Neutrophil (primary cell): ENCODE results near the gene ATAD3A.
A peak's percentile ranks its signal among the peaks of the same experiment; 100 is the strongest.
"Not testable (repeated sequence)": the region's sequence is repeated elsewhere in the genome, so short reads cannot be mapped to it uniquely, and the experiment has no call there.

Experiments used
- H3K27ac ChIP-seq: fragments of 200-600 bp; sonication (generic); 2 replicates; pipeline ENCODE4 v1.5.1; 2016; ENCODE audit warnings: mild to moderate bottlenecking, moderate library complexity
- H3K27me3 ChIP-seq: fragments of 200-600 bp; sonication (generic); 2 replicates; pipeline ENCODE4 v1.6.0; 2016; ENCODE audit warnings: mild to moderate bottlenecking
- H3K36me3 ChIP-seq: fragments of 200-600 bp; sonication (generic); 2 replicates; pipeline ENCODE4 v1.5.1; 2017
- H3K4me1 ChIP-seq, 2 experiments: fragments of 200-600 bp in 1 of 2; sonication (generic) in 1 of 2; 1 replicate in 1 of 2; 2 replicates in 1 of 2; pipeline versions ENCODE4 v1.5.1 to v1.6.1; 2013 to 2016; ENCODE audit warnings: low read depth in 1 of 2, low read length in 1 of 2, mild to moderate bottlenecking in 1 of 2, moderate library complexity in 1 of 2; ENCODE audit not compliant: control insufficient read depth in 1 of 2, insufficient read depth in 1 of 2
- H3K4me3 ChIP-seq, 2 experiments: fragments of 200-600 bp in 1 of 2; sonication (generic) in 1 of 2; 1 replicate in 1 of 2; 2 replicates in 1 of 2; pipeline ENCODE4 v1.5.1; 2013 to 2016; ENCODE audit warnings: low read depth in 1 of 2, low read length in 1 of 2, mild to moderate bottlenecking in 1 of 2, moderate library complexity in 1 of 2
- H3K9me3 ChIP-seq: fragments of 200-600 bp; sonication (generic); 2 replicates; pipeline ENCODE4 v1.5.1; 2016
- TF ChIP-seq, protein P1 (sequence below): fragments of 200-600 bp; sonication (generic); IDR thresholded peaks from 2 replicates; pipeline ENCODE4 v1.5.1; 2016; ENCODE audit warnings: antibody characterized with exemption

Gene ATAD3A

DNA sequence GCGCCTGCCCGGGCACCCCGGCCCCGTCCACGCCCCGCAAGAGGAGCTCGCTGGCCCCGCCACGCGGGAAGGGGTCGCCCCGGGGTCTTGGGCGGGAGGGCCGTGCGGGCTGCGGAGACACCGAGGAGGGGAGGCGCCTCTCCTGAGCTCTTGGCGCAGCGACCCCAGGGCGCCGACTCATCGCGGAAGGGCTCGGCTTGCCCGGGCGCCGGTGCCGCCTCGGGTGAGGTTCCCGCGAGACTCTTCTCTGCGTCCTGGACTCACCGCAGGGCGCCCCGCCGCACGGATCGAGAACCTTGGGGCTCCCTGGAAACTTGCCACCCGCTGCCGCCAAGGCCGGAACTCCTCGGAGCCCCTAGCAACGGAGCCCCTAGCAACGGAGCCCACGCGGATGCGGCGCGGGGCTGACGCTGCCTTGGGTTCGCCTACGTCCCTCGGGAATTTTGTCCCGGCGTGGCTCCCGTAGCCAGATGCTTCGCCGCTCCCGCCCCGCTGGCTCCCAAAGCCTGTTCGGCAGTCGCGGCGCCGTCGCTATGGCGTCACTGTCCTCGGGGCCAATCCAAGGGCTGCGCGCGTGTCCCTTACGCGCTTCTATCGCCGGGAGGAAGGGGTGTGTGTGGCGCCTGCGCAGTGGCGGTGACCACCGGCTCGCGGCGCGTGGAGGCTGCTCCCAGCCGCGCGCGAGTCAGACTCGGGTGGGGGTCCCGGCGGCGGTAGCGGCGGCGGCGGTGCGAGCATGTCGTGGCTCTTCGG, at the start of gene ATAD3A:
Gene ATAD3A, plus strand, starts transcription at position 630 of the 753 bp plus-strand sequence. Its CDS starts 107 bp downstream, at position 737.
- H3K4me1 ChIP-seq = peaks cover 12 to 13% of the 10 kb centered on the region in 2 experiments
- H3K27me3 ChIP-seq = no peaks in the 10 kb centered on the region
- TF ChIP-seq, protein P1, sequence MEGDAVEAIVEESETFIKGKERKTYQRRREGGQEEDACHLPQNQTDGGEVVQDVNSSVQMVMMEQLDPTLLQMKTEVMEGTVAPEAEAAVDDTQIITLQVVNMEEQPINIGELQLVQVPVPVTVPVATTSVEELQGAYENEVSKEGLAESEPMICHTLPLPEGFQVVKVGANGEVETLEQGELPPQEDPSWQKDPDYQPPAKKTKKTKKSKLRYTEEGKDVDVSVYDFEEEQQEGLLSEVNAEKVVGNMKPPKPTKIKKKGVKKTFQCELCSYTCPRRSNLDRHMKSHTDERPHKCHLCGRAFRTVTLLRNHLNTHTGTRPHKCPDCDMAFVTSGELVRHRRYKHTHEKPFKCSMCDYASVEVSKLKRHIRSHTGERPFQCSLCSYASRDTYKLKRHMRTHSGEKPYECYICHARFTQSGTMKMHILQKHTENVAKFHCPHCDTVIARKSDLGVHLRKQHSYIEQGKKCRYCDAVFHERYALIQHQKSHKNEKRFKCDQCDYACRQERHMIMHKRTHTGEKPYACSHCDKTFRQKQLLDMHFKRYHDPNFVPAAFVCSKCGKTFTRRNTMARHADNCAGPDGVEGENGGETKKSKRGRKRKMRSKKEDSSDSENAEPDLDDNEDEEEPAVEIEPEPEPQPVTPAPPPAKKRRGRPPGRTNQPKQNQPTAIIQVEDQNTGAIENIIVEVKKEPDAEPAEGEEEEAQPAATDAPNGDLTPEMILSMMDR = peak; percentile 42
- no peaks in the 10 kb centered on the region for H3K36me3 ChIP-seq
- peak within 1 kb of the TSS; percentile 78 for H3K27ac ChIP-seq
- H3K9me3 ChIP-seq = no peaks in the 10 kb centered on the region
- peak within 1 kb of the TSS; percentile 75 to 90 for H3K4me3 ChIP-seq

DNA sequence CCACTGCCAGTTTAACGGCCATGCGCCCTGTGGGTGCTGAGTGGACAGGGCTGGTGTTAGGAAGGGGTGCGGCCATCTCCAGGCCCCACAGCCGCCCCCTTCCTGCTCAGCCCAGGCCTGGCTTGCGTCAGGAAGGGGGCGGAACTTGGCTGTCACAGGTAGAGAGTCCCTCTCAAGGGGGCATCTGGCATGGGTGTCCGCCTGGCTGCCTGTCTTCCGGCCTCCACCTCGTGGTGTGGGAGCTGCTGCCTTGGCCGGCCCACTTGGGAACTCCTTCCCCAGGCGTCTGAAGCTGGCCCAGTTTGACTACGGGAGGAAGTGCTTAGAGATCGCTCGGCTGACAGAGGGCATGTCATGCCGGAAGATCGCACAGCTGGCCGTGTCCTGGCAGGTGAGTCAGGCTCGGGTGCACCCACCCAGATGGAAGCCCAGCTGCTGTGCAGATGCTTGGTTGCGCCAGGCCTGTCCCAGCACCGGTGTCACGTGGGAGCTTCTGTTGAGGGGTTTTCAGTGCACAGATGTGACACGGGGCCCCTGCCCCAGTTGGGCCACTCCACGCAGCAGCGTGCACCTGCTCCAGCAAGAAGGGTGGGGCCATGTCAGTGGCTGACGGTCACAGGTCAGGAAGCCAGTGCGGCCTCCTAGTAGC, 49.5 kb upstream of the ATAD3A start:
- H3K9me3 ChIP-seq = no peaks in the 10 kb centered on the region
- no peaks in the 10 kb centered on the region for H3K4me1 ChIP-seq
- TF ChIP-seq, protein P1 = no peak
- H3K27ac ChIP-seq = no peak overlapping the region
- peaks cover 22% of the 10 kb centered on the region for H3K27me3 ChIP-seq
- H3K4me3 ChIP-seq = no peak overlapping the region
- no peaks in the 10 kb centered on the region for H3K36me3 ChIP-seq

DNA sequence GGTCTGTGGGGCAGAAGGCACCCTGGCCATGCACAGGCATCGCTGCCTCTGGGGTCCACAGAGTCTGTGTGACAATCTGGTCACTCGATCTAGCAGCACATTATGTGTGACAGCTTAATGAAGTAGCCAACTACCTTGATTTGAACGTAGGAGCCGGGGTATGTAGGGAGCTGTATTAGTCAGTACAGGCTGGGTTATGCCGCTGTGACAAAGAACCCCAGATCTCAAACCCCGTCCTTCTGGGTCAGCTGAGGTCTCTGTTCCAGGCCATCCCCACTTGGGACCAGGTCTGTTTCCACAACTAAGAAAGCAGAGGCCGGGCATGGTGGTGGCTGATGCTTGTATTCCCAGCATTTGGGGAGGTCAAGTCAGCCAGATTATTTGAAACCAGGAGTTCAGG, 48.6 kb upstream of the ATAD3A start:
- Histone ChIP-seq H3K4me1 (no peaks in the 10 kb centered on the region), H3K9me3 (no peaks in the 10 kb centered on the region), H3K27me3 (peaks cover 22% of the 10 kb centered on the region), H3K4me3 (no peak overlapping the region), H3K36me3 (no peaks in the 10 kb centered on the region), H3K27ac (no peak overlapping the region)
- TF ChIP-seq, protein P1 = no peak

DNA sequence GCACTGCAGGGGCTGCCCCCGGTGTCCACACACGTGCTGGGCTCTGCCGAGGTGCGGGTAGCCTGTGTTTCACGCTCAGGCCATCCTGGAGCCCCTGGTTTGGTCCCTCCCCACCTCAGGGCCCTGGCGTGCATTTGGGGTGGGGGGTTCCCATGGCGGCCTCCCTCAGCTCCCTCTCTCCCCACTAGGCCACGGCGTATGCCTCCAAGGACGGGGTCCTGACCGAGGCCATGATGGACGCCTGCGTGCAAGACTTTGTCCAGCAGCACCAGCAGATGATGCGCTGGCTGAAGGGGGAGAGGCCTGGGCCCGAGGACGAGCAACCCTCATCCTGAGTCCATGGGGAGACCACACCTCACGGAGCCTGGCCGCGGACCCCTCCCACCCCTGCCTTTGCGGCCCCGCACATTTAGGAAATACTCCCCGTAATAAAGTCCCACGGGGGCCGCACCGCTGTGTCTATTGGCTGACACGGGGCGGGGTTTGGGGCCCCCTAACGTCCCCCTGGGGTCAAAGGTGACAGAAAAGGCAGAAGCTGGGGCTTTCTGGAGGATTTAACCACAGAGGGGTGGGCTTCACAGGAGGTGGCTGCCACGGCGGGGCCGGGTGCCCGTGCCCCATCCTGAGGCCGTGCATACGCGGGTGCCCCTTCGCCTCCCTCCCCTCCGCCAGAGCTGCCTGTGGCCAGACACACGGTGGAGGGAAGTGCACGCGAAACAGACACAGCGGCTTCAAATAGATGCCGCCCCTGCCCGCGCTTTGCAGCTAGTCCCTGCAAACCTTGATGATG, 43.6 kb upstream of the ATAD3A start:
- H3K9me3 ChIP-seq, H3K27me3 ChIP-seq, H3K4me3 ChIP-seq, H3K27ac ChIP-seq, H3K36me3 ChIP-seq: not testable (repeated sequence)
- peaks cover 12% of the 10 kb centered on the region in 2 experiments for H3K4me1 ChIP-seq

DNA sequence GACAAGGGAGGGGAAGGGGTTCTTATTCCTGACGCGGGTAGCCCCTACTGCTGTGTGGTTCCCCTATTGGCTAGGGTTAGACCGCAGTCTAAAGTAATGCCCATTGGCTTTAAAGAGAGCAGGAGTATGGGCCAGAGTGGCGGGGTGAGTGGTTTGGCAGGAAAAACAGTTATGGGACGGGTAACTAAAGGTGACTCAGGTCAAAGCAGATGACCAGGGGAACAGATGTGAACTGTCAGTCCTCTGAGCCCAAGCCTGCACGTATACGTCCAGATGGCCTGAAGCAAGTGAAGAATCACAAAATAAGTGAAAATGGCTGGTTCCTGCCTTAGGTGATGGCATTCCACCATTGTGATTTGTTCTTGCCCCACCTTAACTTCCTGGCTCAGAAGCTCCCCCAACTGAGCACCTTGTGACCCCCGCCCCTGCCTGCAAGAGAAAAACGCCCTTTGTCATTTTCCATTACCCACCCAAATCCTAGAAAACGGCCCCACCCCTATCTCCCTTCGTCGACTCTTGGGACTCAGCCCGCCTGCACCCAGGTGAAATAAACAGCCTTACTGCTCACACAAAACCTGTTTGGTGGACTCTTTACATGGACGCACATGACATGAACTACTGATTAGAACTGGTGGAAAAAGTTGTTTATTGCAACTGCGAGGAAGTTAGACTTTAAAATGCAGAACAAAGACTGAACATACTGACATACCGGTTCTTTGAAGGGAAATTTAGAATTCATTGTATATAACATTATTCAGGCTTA, 41.2 kb upstream of the ATAD3A start:
- no peaks in the 10 kb centered on the region for H3K9me3 ChIP-seq
- peak overlapping the region; percentile 65 for H3K27ac ChIP-seq
- peaks cover 12% of the 10 kb centered on the region in 2 experiments for H3K4me1 ChIP-seq
- TF ChIP-seq, protein P1 = no peak
- peak overlapping the region; percentile 76 for H3K4me3 ChIP-seq
- no peaks in the 10 kb centered on the region for H3K36me3 ChIP-seq
- H3K27me3 ChIP-seq = no peaks in the 10 kb centered on the region
